HepG2 (cell line): ENCODE measurements around the gene DDN.

Experiments
- CTCF ChIP-seq: sonication (generic); formaldehyde crosslinking; IDR thresholded peaks from 2 replicates; pipeline ENCODE4 v1.5.0; 2020; ENCODE audit warnings: mild to moderate bottlenecking, missing genetic modification reagents, moderate library complexity
- ELF4 ChIP-seq: sonication (generic); formaldehyde crosslinking; IDR thresholded peaks from 2 replicates; pipeline ENCODE4 v1.5.0; 2020; ENCODE audit warnings: missing genetic modification reagents, mild to moderate bottlenecking, moderate library complexity, borderline replicate concordance
- HNRNPH1 ChIP-seq: fragments of 200-400 bp; formaldehyde crosslinking; optimal IDR thresholded peaks from 2 replicates; pipeline ENCODE3; 2017; ENCODE audit warnings: mild to moderate bottlenecking, low read depth, low read length
- HNRNPK ChIP-seq: fragments of 200-400 bp; formaldehyde crosslinking; IDR thresholded peaks from 2 replicates; pipeline ENCODE4 v1.6.1; 2018; ENCODE audit warnings: low read length, low read depth, moderate library complexity, mild to moderate bottlenecking; ENCODE audit not compliant: poor library complexity, severe bottlenecking
- NR2F1 ChIP-seq, 2 experiments: fragments of 450-650 bp in 1 of 2; formaldehyde crosslinking in 1 of 2; IDR thresholded peaks; 2 replicates each; pipeline versions ENCODE4 v1.5.0 to v1.6.1; 2016 to 2020; ENCODE audit warnings: mild to moderate bottlenecking in 1 of 2, missing compliant biosample characterization in 1 of 2, missing genetic modification reagents in 1 of 2, moderate library complexity in 1 of 2
- POLR2AphosphoS5 ChIP-seq: IDR thresholded peaks from 2 replicates; pipeline ENCODE4 v1.6.1; 2012; ENCODE audit warnings: low read depth, low read length
- TFDP2 ChIP-seq: sonication (generic); formaldehyde crosslinking; IDR thresholded peaks from 2 replicates; pipeline ENCODE4 v1.4.0; 2020; ENCODE audit warnings: missing genetic modification reagents
- ZBTB49 ChIP-seq: sonication (generic); formaldehyde crosslinking; IDR thresholded peaks from 2 replicates; pipeline ENCODE4 v1.4.0; 2020; ENCODE audit warnings: missing genetic modification reagents, borderline replicate concordance
- ZHX1 ChIP-seq: sonication (generic); formaldehyde crosslinking; IDR thresholded peaks from 2 replicates; pipeline ENCODE4 v1.8.1; 2022; ENCODE audit warnings: low read depth, mild to moderate bottlenecking, missing genetic modification reagents

- TF ChIP-seq ELF4 (CRISPR knock-in tag): no peak
- TF ChIP-seq ZBTB49 (CRISPR knock-in tag): no peak
- no peak for TF ChIP-seq NR2F1 (CRISPR knock-in tag; IDR thresholded peaks at IDR 0.05)
- no peak for TF ChIP-seq TFDP2 (CRISPR knock-in tag)
- TF ChIP-seq HNRNPH1: no peak
- TF ChIP-seq POLR2AphosphoS5: no peak
- no peak for TF ChIP-seq CTCF
- TF ChIP-seq ZHX1 (CRISPR knock-in tag): no peak
- no peak for TF ChIP-seq HNRNPK
Measured at GRCh38 chr12:48946943-48947342, 52.2 kb downstream of the DDN start.
